Right lobe of liver (tissue), 6 donors: ENCODE results near the gene KREMEN2. TPM values are rescaled to one million over a fixed set of nuclear protein-coding genes. Genes with fewer than 3 reads are reported as not detected.

Experiments used
- ATAC-seq, 4 donors: fragments of 200-7000 bp; cut with Tn5 transposase; one replicate each; pipeline ENCODE4 v1.9.1; 2020; ENCODE audit warnings: mild to moderate bottlenecking in 4 of 4, moderate library complexity in 4 of 4
- DNase-seq, 3 donors: peaks; one replicate each; pipeline ENCODE4 v3.0.0-alpha.2; 2020
- H3K27ac ChIP-seq, 3 donors: fragments of 200-600 bp; one replicate each; pipeline ENCODE4 v1.8.0; 2022
- H3K27me3 ChIP-seq, 2 donors: fragments of 200-600 bp; one replicate each; pipeline ENCODE4 v1.8.0; 2022
- H3K36me3 ChIP-seq, 4 donors: fragments of 200-600 bp; sonication (generic) in 1 of 4; one replicate each; pipeline versions ENCODE4 v1.5.1 to v1.8.0; 2017 to 2022; ENCODE audit warnings: control low read depth in 1 of 4
- H3K4me1 ChIP-seq, 4 donors: fragments of 200-600 bp; sonication (generic) in 1 of 4; one replicate each; pipeline versions ENCODE4 v1.5.1 to v1.8.0; 2017 to 2022; ENCODE audit warnings: control low read depth in 1 of 4
- H3K4me3 ChIP-seq, 3 donors: fragments of 200-600 bp; one replicate each; pipeline ENCODE4 v1.8.0; 2022
- H3K9me3 ChIP-seq, 4 donors: fragments of 200-600 bp; sonication (generic) in 1 of 4; one replicate each; pipeline versions ENCODE4 v1.5.1 to v1.8.0; 2017 to 2022; ENCODE audit warnings: control low read depth in 1 of 4
- POLR2A ChIP-seq: fragments of 450-650 bp; IDR thresholded peaks from one replicate; pipeline ENCODE4 v1.6.1; 2017; ENCODE audit warnings: antibody characterized with exemption, mild to moderate bottlenecking
- WGBS: methylation state at CpG from one replicate; pipeline ENCODE4 v1.1.6; 2018; ENCODE audit warnings: low coverage, low lambda C conversion rate; ENCODE audit not compliant: insufficient coverage; ENCODE audit errors: missing lambda C conversion rate; 5-methylcytosine and 5-hydroxymethylcytosine counted together
- intact Hi-C, 2 donors: fragments of 100-400 bp; cut with DNase I; formaldehyde crosslinking; loops; one replicate each; pipeline versions ENCODE4 v1.11.2 to v1.14.1; 2022
- total RNA-seq, 6 experiments: library from RNA; depleted of rRNA in 2 of 6; stranded (reverse); fragments of >200 nt in 2 of 6; fragmentation: NEBNext Ultra II Directional in 3 of 6; extraction: Animal tissue kit (Norgen Biotek cat#: 25700) in 3 of 6; gene quantifications; one replicate each; pipeline versions ENCODE4 v1.1.0 to v1.2.4, GENCODE V29; 2016 to 2023
- TF ChIP-seq, protein P1 (sequence below), 4 donors: fragments of 200-600 bp in 3 of 4; fragments of 450-650 bp in 1 of 4; IDR thresholded peaks; one replicate each; pipeline versions ENCODE4 v1.5.1 to v1.8.0; 2016 to 2022; ENCODE audit warnings: antibody characterized with exemption in 4 of 4, mild to moderate bottlenecking in 2 of 4
- donor health status: DM: no; HTN: yes; CAD: no.
- donor health status: DM: no; HTN: no; CAD: no.
- donor health status: DM: no; HTN: no; CAD: no.
- donor health status: DM: no; HTN: yes; CAD: no.
- donor health status: DM: no; HTN: yes; CAD: no.

The KREMEN2 gene
- total RNA-seq, 6 experiments from 2014 or later, result not detected

DNA sequence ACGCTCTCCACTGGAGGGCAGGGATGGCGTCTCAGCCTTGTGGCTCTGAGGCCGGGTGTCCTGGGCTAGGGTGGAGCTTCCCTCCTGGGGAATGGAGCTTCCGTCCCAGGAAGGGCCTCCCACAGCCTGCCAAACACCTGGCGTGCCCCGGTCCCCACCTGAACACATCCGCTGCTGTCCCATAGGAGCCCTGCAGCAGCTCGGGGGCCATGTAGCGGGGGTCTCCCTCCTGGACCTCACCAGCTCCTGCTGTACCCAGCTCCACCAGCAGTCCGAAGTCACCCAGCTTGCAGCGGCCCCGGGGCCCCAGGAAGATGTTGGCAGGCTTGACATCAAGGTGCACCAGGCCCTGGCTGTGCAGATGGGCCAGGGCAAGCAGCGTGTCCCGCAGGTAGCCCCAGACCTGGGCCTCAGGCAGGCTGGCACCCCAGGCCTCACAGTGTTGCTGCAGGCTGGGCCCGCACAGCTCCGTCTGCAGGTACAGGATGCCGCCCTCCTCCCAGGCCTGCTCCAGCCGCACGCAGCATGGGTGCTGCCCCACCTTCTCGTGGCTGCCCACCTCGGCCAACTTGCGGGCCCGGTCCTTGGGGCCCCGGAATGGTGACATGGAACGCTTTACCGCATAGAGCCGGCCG, 11.2 kb downstream of the KREMEN2 start:
- intact Hi-C loops, result no loop called here
- DNase-seq, result no peak

DNA sequence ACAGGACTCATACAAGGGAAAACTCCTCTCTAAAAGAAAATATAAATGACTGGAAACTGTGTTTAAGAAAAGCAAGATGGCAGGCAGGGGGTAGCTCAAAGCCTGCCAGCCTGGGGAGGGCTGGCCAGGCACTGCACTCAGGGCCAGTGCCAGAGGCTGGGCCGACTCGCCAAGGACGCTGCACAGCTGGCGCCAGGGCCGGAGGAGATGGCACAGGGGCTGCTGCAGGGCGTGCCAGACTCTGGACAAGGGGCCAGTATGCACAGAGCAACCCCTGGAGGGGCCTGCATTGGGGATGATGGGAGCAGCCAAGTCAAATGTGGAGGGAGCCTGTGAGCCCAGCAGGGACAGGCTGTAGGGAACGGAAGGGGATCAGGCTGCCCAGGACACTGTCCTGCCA, 12.1 kb downstream of the KREMEN2 start:
- H3K27ac ChIP-seq, result no peak overlapping the region
- no peak for DNase-seq
- H3K4me3 ChIP-seq, result no peak overlapping the region
- peaks cover 0 to 20% (median 7%) of the 10 kb centered on the region in 4 donors for H3K4me1 ChIP-seq
- TF ChIP-seq, protein P1, sequence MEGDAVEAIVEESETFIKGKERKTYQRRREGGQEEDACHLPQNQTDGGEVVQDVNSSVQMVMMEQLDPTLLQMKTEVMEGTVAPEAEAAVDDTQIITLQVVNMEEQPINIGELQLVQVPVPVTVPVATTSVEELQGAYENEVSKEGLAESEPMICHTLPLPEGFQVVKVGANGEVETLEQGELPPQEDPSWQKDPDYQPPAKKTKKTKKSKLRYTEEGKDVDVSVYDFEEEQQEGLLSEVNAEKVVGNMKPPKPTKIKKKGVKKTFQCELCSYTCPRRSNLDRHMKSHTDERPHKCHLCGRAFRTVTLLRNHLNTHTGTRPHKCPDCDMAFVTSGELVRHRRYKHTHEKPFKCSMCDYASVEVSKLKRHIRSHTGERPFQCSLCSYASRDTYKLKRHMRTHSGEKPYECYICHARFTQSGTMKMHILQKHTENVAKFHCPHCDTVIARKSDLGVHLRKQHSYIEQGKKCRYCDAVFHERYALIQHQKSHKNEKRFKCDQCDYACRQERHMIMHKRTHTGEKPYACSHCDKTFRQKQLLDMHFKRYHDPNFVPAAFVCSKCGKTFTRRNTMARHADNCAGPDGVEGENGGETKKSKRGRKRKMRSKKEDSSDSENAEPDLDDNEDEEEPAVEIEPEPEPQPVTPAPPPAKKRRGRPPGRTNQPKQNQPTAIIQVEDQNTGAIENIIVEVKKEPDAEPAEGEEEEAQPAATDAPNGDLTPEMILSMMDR (IDR thresholded peaks at IDR 0.05), result no peak
- TF ChIP-seq POLR2A, result no peak
- ATAC-seq, result no peak
- WGBS, result no CpG with 5 or more reads among the region's 7 CpGs
- no peaks in the 10 kb centered on the region for H3K27me3 ChIP-seq
- intact Hi-C loops, result no loop called here
- no peaks in the 10 kb centered on the region for H3K36me3 ChIP-seq
- no peaks in the 10 kb centered on the region for H3K9me3 ChIP-seq

More for the DNA sequence above, 11.2 kb downstream of the KREMEN2 start:
- no CpG with 5 or more reads among the region's 28 CpGs for WGBS
- peaks cover 0 to 16% (median 4%) of the 10 kb centered on the region in 4 donors for H3K4me1 ChIP-seq
- H3K27ac ChIP-seq, result no peak overlapping the region
- no peaks in the 10 kb centered on the region for H3K9me3 ChIP-seq
- no peak for TF ChIP-seq POLR2A
- TF ChIP-seq, protein P1 (IDR thresholded peaks at IDR 0.05), result no peak
- no peaks in the 10 kb centered on the region for H3K27me3 ChIP-seq
- ATAC-seq, result no peak
- no peaks in the 10 kb centered on the region for H3K36me3 ChIP-seq
- no peak overlapping the region for H3K4me3 ChIP-seq

DNA sequence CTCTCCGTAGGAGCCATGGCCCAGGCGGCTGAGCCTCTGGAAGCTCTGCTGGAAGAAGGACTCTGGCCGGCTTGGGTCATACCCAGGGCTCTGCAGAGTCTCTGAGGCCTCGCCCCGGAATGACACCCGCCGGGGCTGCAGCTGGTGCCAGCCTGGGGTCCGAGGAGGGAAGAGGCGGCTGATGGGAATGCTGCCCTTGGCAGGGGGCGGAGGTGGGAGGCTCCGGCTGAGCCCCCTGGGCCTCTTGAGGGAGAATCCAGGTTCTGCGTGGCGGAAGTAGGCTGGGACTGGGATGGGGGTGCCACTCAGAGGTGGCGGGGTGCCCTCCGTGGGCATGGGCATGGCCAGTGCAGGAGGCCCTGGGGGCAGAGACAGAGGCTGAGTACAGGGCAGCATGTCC, 12.6 kb downstream of the KREMEN2 start:
- Histone ChIP-seq H3K27ac (no peak overlapping the region), H3K27me3 (no peaks in the 10 kb centered on the region), H3K4me1 (peaks cover 0 to 20% (median 7%) of the 10 kb centered on the region in 4 donors), H3K4me3 (no peak overlapping the region), H3K9me3 (no peaks in the 10 kb centered on the region), H3K36me3 (no peaks in the 10 kb centered on the region)
- 86% methylated on average over 9 of the region's 15 CpGs for WGBS
- no peak for ATAC-seq
- intact Hi-C loops, result no loop called here
- TF ChIP-seq, protein P1 (IDR thresholded peaks at IDR 0.05), result no peak
- TF ChIP-seq POLR2A, result no peak
- no peak for DNase-seq

DNA sequence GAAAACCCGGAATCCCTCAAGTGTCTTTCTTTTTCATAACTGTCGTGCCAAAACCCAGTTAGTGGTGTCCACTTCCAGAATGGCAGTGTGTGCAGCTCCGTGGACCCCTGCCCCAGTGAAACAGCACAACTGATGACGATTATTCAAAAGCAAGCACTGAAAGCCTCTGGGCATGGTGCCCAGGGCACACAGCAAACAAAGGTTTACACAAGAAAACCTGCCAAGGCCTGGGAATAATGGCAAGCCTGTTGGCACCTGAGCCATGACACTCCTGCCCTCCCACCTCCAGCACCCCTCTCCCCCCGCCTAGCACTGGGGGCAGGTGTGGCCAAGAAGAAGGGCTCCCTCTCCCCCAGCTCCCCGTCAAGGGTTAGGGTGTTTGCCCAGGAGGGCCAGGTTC, 13.4 kb downstream of the KREMEN2 start:
- Histone ChIP-seq H3K9me3 (no peaks in the 10 kb centered on the region), H3K4me3 (no peak overlapping the region), H3K27me3 (no peaks in the 10 kb centered on the region), H3K27ac (no peak overlapping the region), H3K36me3 (no peaks in the 10 kb centered on the region), H3K4me1 (peaks cover 0 to 20% (median 7%) of the 10 kb centered on the region in 4 donors)
- 22% methylated on average over 4 of the region's 6 CpGs for WGBS
- TF ChIP-seq, protein P1 (IDR thresholded peaks at IDR 0.05), result no peak
- no peak for TF ChIP-seq POLR2A
- ATAC-seq, result peak; percentile 45 to 69 (median 64)
- intact Hi-C loops, result no loop called here
- DNase-seq, result peak; percentile 80 to 87 (median 85)
